Endothelial cell of umbilical vein (primary cell): ENCODE data around the gene KCNIP1. TPM values are rescaled to one million over a fixed set of nuclear protein-coding genes. Genes with fewer than 3 reads are reported as not detected.

ENCODE experiments used
- BruUV-seq: library from RNA; stranded (reverse); fragments of 400-500 nt; replicated peaks from 2 replicates; lab custom pipeline; 2021; lab: Mats Ljungman, UMichigan
- CTCF ChIA-PET: fragments of 300-600, 350-600 bp; sonication (Branson Sonifier 250); formaldehyde crosslinking; loops from one replicate; lab custom pipeline; 2021; ENCODE audit warnings: antibody characterized with exemption, inconsistent platforms; lab: Charles Lee
- POLR2A ChIA-PET: fragments of 300-600, 350-600 bp; sonication (Branson Sonifier 250); formaldehyde crosslinking; loops from one replicate; lab custom pipeline; 2021; ENCODE audit warnings: antibody characterized with exemption, inconsistent platforms; lab: Charles Lee
- DNase-seq: peaks from one replicate; pipeline ENCODE4 v3.0.0-alpha.2; 2011; ENCODE audit warnings: low read depth, low spot score
- FAIRE-seq: peaks from 2 replicates; lab custom pipeline; 2011; peaks lifted over from hg19 to GRCh38; lab: Jason Lieb, UNC
- H2AFZ ChIP-seq: 2 replicates; pipeline ENCODE4 v1.6.0; 2012; ENCODE audit warnings: low read depth, low read length, control low read depth, inconsistent platforms
- H3K27ac ChIP-seq: 2 replicates; pipeline ENCODE4 v1.5.1; 2011; ENCODE audit warnings: low read depth, mild to moderate bottlenecking, control low read depth, low read length, moderate library complexity; ENCODE audit not compliant: insufficient read depth
- H3K27me3 ChIP-seq, 2 experiments: 2 replicates each; pipeline versions ENCODE4 v1.6.0 to v1.6.1; 2011; ENCODE audit warnings: low read length in 2 of 2, mixed read lengths in 1 of 2; ENCODE audit not compliant: control insufficient read depth in 2 of 2, insufficient read depth in 2 of 2
- H3K36me3 ChIP-seq, 2 experiments: 2 replicates in 1 of 2; 3 replicates in 1 of 2; pipeline ENCODE4 v1.5.1; 2011; ENCODE audit warnings: low read length in 2 of 2, mild to moderate bottlenecking in 1 of 2, moderate library complexity in 1 of 2; ENCODE audit not compliant: control insufficient read depth in 2 of 2, insufficient read depth in 2 of 2; ENCODE audit errors: extremely low read depth in 1 of 2
- H3K4me1 ChIP-seq: 3 replicates; pipeline ENCODE4 v1.5.1; 2011; ENCODE audit warnings: mild to moderate bottlenecking, low read length; ENCODE audit not compliant: control insufficient read depth, insufficient read depth; ENCODE audit errors: extremely low read depth
- H3K4me2 ChIP-seq: 2 replicates; pipeline ENCODE4 v1.6.1; 2011; ENCODE audit warnings: low read length, control low read depth, mixed read lengths; ENCODE audit not compliant: insufficient read depth
- H3K4me3 ChIP-seq, 3 experiments: fragments of 200-600 bp in 1 of 3; sonication (generic), shearing (Covaris generic) in 1 of 3; replicated peaks in 1 of 3; 2 replicates each; pipeline ENCODE4 v1.5.1; 2011 to 2016; ENCODE audit warnings: control low read depth in 3 of 3, low read length in 3 of 3, mild to moderate bottlenecking in 2 of 3, inconsistent platforms in 1 of 3, low read depth in 1 of 3, moderate library complexity in 1 of 3; ENCODE audit not compliant: insufficient read depth in 1 of 3
- H3K79me2 ChIP-seq: 2 replicates; pipeline ENCODE4 v1.6.0; 2012; ENCODE audit warnings: low read length, inconsistent platforms; ENCODE audit not compliant: control insufficient read depth, insufficient read depth
- H3K9ac ChIP-seq: replicated peaks from 2 replicates; pipeline ENCODE3; 2011; ENCODE audit warnings: low read length, control low read depth; ENCODE audit not compliant: insufficient read depth; ENCODE audit errors: extremely low read depth
- H3K9me1 ChIP-seq: replicated peaks from 3 replicates; pipeline ENCODE4 v1.6.0; 2011; ENCODE audit warnings: mild to moderate bottlenecking, low read length; ENCODE audit not compliant: control insufficient read depth, insufficient read depth; ENCODE audit errors: extremely low read depth
- H3K9me3 ChIP-seq: replicated peaks from 2 replicates; pipeline ENCODE4 v1.5.1; 2012; ENCODE audit warnings: low read length, inconsistent platforms; ENCODE audit not compliant: control insufficient read depth, insufficient read depth
- H4K20me1 ChIP-seq: replicated peaks from 2 replicates; pipeline ENCODE3; 2011; ENCODE audit warnings: mild to moderate bottlenecking, low read length; ENCODE audit not compliant: control insufficient read depth, insufficient read depth; ENCODE audit errors: extremely low read depth
- EZH2 ChIP-seq: IDR thresholded peaks from 2 replicates; pipeline ENCODE4 v1.6.1; 2012; ENCODE audit warnings: borderline replicate concordance, low read depth, mild to moderate bottlenecking, moderate library complexity, low read length, inconsistent platforms; ENCODE audit not compliant: severe bottlenecking
- FOS ChIP-seq: IDR thresholded peaks from 2 replicates; pipeline ENCODE4 v1.6.1; 2011; ENCODE audit warnings: mild to moderate bottlenecking, low read length, moderate library complexity, borderline replicate concordance; ENCODE audit not compliant: insufficient read depth
- GATA2 ChIP-seq: IDR thresholded peaks from 2 replicates; pipeline ENCODE4 v1.7.0; 2011; ENCODE audit warnings: low read depth, mild to moderate bottlenecking, moderate library complexity, mixed read lengths, low read length; ENCODE audit not compliant: insufficient read length, insufficient read depth
- JUN ChIP-seq: IDR thresholded peaks from 2 replicates; pipeline ENCODE4 v1.6.1; 2011; ENCODE audit warnings: borderline replicate concordance, low read depth; ENCODE audit not compliant: insufficient read length, insufficient read depth
- MYC ChIP-seq: IDR thresholded peaks from one replicate; pipeline ENCODE4 v1.6.1; 2011; ENCODE audit warnings: mild to moderate bottlenecking, low read depth, low read length
- POLR2A ChIP-seq: IDR thresholded peaks from 2 replicates; pipeline ENCODE4 v1.6.1; 2012; ENCODE audit warnings: low read depth, mild to moderate bottlenecking, control low read depth, low read length
- POLR2AphosphoS5 ChIP-seq: IDR thresholded peaks from 2 replicates; pipeline ENCODE4 v1.6.1; 2012; ENCODE audit warnings: low read depth, mild to moderate bottlenecking, control low read depth, low read length, moderate library complexity; ENCODE audit not compliant: insufficient read depth
- dilution Hi-C: fragments of 300-500 bp; cut with MboI; formaldehyde crosslinking; loops from one replicate; pipeline ENCODE4 v1.15.0; 2019; ENCODE audit warnings: low sequenced_read_pairs; ENCODE audit not compliant: extremely low pct_ligation_motif_present
- intact Hi-C: fragments of 100-400 bp; cut with micrococcal nuclease; formaldehyde crosslinking; loops from one replicate; pipeline ENCODE4 v1.10.0; 2022
- polyA plus RNA-seq, 4 experiments: library from polyadenylated mRNA; depleted of rRNA in 3 of 4; stranded (reverse) in 3 of 4; unstranded in 1 of 4; fragments of >200 nt; gene quantifications; 2 replicates each; pipeline versions ENCODE4 v1.2.1 to v1.2.3, GENCODE V29; 2011 to 2012; ENCODE audit warnings: missing spikeins in 1 of 4
- total RNA-seq: library from RNA; stranded (reverse); gene quantifications from 2 replicates; pipeline ENCODE4 v1.2.3, GENCODE V29; 2021
- TF ChIP-seq, protein P1 (sequence below), 2 donors: IDR thresholded peaks; 1 replicate in 1 of 2; 2 replicates in 1 of 2; pipeline ENCODE4 v1.5.1; 2011; ENCODE audit warnings: low read length in 2 of 2, mild to moderate bottlenecking in 2 of 2, moderate library complexity in 2 of 2, control low read depth in 1 of 2, inconsistent platforms in 1 of 2, low read depth in 1 of 2; ENCODE audit not compliant: insufficient read depth in 1 of 2; ENCODE audit errors: extremely low read depth in 1 of 2
- TF ChIP-seq, protein P2 (sequence below): IDR thresholded peaks from 2 replicates; pipeline ENCODE4 v1.6.1; 2011; ENCODE audit not compliant: insufficient read depth, insufficient read length

KCNIP1 gene
- total and polyA plus RNA-seq, 2 donors (not counting 3 experiments of a cell fraction or from before 2014, with no cell fraction given): 0.15 TPM; not detected in 1

GRCh38 chr5:170606941-170607340, 103.1 kb downstream of the KCNIP1 start:
- Histone ChIP-seq H4K20me1 (no peaks in the 10 kb centered on the region), H3K27me3 (peaks cover 0 to 2% of the 10 kb centered on the region in 2 experiments), H3K4me3 (no peak overlapping the region), H2AFZ (no peak overlapping the region), H3K9me1 (no peaks in the 10 kb centered on the region), H3K36me3 (no peaks in the 10 kb centered on the region), H3K79me2 (no peaks in the 10 kb centered on the region), H3K4me2 (no peak overlapping the region), H3K27ac (no peak overlapping the region), H3K9ac (no peak overlapping the region), H3K4me1 (no peaks in the 10 kb centered on the region), H3K9me3 (no peaks in the 10 kb centered on the region)
- no peak for TF ChIP-seq POLR2AphosphoS5
- no peak for TF ChIP-seq GATA2
- no peak for TF ChIP-seq JUN
- TF ChIP-seq, protein P1, sequence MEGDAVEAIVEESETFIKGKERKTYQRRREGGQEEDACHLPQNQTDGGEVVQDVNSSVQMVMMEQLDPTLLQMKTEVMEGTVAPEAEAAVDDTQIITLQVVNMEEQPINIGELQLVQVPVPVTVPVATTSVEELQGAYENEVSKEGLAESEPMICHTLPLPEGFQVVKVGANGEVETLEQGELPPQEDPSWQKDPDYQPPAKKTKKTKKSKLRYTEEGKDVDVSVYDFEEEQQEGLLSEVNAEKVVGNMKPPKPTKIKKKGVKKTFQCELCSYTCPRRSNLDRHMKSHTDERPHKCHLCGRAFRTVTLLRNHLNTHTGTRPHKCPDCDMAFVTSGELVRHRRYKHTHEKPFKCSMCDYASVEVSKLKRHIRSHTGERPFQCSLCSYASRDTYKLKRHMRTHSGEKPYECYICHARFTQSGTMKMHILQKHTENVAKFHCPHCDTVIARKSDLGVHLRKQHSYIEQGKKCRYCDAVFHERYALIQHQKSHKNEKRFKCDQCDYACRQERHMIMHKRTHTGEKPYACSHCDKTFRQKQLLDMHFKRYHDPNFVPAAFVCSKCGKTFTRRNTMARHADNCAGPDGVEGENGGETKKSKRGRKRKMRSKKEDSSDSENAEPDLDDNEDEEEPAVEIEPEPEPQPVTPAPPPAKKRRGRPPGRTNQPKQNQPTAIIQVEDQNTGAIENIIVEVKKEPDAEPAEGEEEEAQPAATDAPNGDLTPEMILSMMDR (IDR thresholded peaks at IDR 0.05; ENCODE audit: extremely low read depth in 1 of 2, insufficient read depth in 1 of 2, low read depth in 1 of 2, low read length in 2 of 2): no peak
- TF ChIP-seq, protein P2, sequence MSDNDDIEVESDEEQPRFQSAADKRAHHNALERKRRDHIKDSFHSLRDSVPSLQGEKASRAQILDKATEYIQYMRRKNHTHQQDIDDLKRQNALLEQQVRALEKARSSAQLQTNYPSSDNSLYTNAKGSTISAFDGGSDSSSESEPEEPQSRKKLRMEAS: no peak
- no peak for TF ChIP-seq FOS
- no peak for TF ChIP-seq MYC
- no peak for TF ChIP-seq POLR2A
- TF ChIP-seq EZH2: no peak
- DNase-seq: no peak
- no TSS peak for BruUV-seq
- no peak for FAIRE-seq
- CTCF ChIA-PET: interaction anchor here (0.6 to 1.1 kb wide), 2 partner anchors 27 to 172 kb away, joined by 3 read pairs; no protein-coding TSS in a partner anchor
- intact Hi-C loops: no loop called here
- POLR2A ChIA-PET: no interaction called here
- dilution Hi-C loops: no loop called here
